ENCODE data around the gene TEX52.

The TEX52 gene

DNA sequence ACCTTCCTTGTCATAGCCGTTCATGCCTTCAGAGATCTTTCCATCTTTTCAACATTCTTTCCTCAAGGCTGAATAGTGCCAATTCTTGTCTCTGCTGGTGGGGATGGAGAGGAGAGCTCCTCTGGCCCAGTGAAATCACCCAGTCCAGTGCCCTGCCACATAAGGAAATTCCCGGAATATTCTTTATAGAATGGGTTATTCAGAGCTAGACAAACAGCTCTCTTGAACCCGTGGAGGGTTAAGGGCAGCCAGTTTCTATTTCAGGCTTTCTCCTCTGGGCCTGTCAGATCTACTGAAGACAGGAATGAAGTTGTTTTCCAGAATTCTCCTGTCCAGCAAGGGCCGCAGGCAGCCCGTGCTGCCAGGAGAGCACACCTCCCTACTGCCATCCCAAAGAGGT is 13.9 kb downstream of the TEX52 start:
- Histone ChIP-seq H3K9me3 (ENCODE audit: control insufficient read depth, low read depth, low read length) (no peaks in the 10 kb centered on the region), H3K27me3 (ENCODE audit: control insufficient read depth, insufficient read depth, low read length) (no peaks in the 10 kb centered on the region), H3K9ac (ENCODE audit: low read length) (no peak overlapping the region), H3K27ac (ENCODE audit: low read length) (no peak overlapping the region), H3K4me1 (ENCODE audit: control insufficient read depth, low read depth, low read length) (no peaks in the 10 kb centered on the region), H3K36me3 (ENCODE audit: control insufficient read depth, low read depth, low read length) (no peaks in the 10 kb centered on the region), H3K4me3 (ENCODE audit: low read length) (no peak overlapping the region)

DNA sequence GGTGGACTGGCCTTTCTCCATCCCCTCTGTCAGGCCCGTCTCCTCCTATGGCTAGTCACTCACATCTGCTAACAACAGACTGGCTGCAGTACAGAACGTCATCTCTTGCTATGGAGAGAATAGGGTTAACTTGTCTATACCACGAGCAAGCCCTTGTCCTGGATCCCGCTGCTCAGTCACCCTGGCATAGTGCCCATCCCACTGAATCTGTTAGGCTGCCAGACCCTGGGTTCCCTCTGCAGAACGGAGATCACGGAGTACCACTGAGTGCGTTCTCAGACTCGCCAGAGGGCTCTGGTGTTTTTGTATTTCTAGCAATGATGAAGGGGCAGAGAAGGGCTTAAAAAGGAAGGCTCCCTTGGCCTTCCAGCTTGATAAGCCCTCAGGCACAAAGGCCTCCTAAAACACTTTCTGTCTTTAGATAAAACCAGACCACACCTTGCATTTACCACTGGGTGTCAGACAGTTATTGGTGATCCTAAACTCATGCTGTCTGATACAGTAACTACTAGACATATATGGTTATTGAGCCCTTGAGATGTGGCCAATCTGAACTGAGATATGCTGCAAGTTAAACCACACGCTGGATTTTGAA is 15.7 kb downstream of the TEX52 start:
- Histone ChIP-seq H3K9me3 (ENCODE audit: control insufficient read depth, low read depth, low read length) (no peaks in the 10 kb centered on the region), H3K4me1 (ENCODE audit: control insufficient read depth, low read depth, low read length) (no peaks in the 10 kb centered on the region), H3K27ac (ENCODE audit: low read length) (no peak overlapping the region), H3K4me3 (ENCODE audit: low read length) (no peak overlapping the region), H3K36me3 (ENCODE audit: control insufficient read depth, low read depth, low read length) (no peaks in the 10 kb centered on the region), H3K27me3 (ENCODE audit: control insufficient read depth, insufficient read depth, low read length) (no peaks in the 10 kb centered on the region), H3K9ac (ENCODE audit: low read length) (no peak overlapping the region)

DNA sequence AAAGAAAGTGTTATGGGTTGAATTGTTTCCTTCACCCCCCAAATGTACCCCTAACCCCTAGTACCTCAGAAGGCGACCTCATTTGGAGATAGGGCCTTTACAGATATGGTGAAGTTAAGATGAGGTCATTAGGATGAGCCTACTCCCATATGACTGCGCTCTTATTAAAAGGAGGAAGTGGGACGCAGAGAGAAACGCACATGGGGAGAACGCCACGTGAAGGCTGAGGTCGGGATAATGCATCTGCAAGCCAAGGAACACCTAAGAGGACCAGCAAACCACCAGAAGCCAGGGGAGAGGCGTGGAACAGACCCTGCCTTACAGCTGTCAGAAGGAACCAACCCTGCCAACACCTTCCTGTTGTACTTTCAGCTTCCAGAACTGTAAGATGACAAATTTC is 20.3 kb downstream of the TEX52 start:
- H3K36me3 ChIP-seq (ENCODE audit: control insufficient read depth, low read depth, low read length), result no peaks in the 10 kb centered on the region
- no peak overlapping the region for H3K4me3 ChIP-seq (ENCODE audit: low read length)
- H3K27ac ChIP-seq (ENCODE audit: low read length), result no peak overlapping the region
- no peaks in the 10 kb centered on the region for H3K27me3 ChIP-seq (ENCODE audit: control insufficient read depth, insufficient read depth, low read length)
- H3K9me3 ChIP-seq (ENCODE audit: control insufficient read depth, low read depth, low read length), result no peaks in the 10 kb centered on the region
- peaks cover 10% of the 10 kb centered on the region for H3K4me1 ChIP-seq (ENCODE audit: control insufficient read depth, low read depth, low read length)
- no peak overlapping the region for H3K9ac ChIP-seq (ENCODE audit: low read length)

DNA sequence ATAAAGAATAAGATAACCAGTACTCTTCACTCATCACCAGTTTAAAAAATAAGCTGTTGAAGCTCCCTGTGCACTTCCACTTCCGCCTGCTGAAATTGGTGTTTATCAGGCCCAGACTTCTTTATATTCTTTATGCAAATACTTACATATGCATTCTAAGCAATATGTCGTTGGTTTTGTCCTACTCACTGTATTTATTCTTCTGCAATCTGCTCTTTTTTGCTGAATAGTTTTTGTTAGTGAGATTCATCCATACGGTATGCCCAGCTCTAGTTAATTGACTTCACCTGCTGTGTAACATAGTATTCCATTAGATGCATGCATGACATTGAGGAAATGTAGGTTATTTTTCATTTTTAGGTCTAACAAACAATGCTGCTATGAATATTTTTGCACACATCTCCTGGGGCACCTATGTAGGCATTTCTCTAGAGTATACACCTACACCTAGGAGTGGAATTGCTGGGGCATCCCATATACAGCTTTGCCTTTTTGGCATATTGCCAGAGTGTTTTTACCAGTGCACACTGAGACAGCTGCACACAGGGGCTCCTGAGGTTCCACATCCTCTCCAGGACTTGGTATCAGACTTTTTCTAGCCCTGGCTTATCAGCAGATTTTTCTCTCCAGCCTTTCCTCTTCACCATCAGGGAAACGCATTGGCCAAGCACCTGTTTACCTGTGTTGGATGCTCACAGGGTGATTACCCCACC is 21.0 kb downstream of the TEX52 start:
- Histone ChIP-seq H3K36me3 (ENCODE audit: control insufficient read depth, low read depth, low read length) (no peaks in the 10 kb centered on the region), H3K9me3 (ENCODE audit: control insufficient read depth, low read depth, low read length) (no peaks in the 10 kb centered on the region), H3K9ac (ENCODE audit: low read length) (no peak overlapping the region), H3K4me1 (ENCODE audit: control insufficient read depth, low read depth, low read length) (peaks cover 10% of the 10 kb centered on the region), H3K27ac (ENCODE audit: low read length) (no peak overlapping the region), H3K27me3 (ENCODE audit: control insufficient read depth, insufficient read depth, low read length) (no peaks in the 10 kb centered on the region), H3K4me3 (ENCODE audit: low read length) (no peak overlapping the region)

DNA sequence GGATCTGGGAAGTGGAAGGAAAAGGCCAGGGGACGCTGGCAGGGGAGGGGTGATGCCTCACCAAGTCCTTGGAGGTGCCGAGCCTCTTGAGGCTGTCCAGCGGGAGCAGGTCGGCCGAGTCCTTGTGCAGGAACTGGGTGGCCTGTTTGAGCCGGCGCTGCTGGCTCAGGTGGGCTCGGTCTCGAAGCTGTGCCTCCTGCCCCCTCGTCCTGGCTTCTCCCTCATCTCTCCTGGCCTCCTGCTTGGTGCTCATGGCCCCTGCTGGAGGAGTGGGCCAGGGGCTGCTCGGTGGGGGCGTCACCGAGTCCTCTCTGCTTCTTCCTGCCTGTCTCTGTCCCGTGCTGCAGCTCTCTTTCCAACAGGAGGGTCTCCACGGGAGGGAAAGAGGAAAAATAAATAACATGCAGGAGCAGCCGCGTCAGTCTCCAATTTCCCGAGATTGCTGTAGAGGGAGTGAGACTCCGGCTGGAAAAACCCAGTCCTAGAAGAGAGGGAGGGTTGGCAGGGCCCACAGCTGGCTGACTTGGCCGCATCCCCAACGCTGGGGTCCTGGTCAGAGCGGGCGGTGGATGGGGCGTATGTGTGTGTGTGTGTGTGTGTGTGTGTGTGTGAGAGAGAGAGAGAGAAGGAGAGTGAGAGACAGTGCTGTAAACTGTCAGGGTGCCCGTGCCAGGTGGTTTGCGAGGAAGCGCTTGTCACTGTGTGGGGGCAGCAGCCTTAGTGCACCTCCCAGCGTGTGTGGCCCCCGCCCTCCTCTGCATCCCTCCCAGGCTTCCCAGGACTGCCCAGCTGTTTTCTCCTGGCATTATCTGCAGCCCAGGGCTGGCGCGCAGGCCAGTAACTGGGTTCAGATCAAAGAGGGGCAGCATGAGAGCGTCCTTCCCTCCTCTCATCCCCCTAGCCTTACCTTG is 22.0 kb downstream of the TEX52 start, which contains the start of gene NRIP2:
NRIP2 (minus strand) TSS at position 455 of the 911 bp plus-strand sequence; CDS start at position 403, 52 bp downstream.
- Histone ChIP-seq H3K4me1 (ENCODE audit: control insufficient read depth, low read depth, low read length) (peaks cover 10% of the 10 kb centered on the region), H3K4me3 (ENCODE audit: low read length) (peak within 1 kb of the TSS; percentile 11), H3K9me3 (ENCODE audit: control insufficient read depth, low read depth, low read length) (no peaks in the 10 kb centered on the region), H3K36me3 (ENCODE audit: control insufficient read depth, low read depth, low read length) (no peaks in the 10 kb centered on the region), H3K9ac (ENCODE audit: low read length) (no peak within 1 kb of the TSS), H3K27ac (ENCODE audit: low read length) (no peak within 1 kb of the TSS), H3K27me3 (ENCODE audit: control insufficient read depth, insufficient read depth, low read length) (no peaks in the 10 kb centered on the region)

DNA sequence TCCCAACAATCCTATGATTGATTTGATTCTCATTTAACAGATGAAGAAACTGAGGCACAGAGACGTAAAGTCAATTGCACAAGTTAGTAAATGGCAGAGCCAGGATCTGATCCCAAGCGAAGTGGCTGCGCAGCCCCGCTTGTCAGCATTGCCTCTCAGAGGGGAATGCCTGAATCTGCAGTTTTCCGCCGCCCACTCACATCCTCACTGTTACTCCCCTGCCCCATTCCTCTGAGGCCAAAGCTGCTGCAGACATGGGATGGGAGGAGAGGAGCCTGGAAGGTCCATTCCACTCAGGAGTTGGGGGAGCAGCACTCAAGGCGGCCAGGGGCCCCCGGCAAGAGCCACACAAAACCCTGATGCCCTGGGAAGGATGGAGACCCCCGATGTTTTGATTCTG is 23.0 kb downstream of the TEX52 start:
- H3K9me3 ChIP-seq (ENCODE audit: control insufficient read depth, low read depth, low read length), result no peaks in the 10 kb centered on the region
- H3K4me1 ChIP-seq (ENCODE audit: control insufficient read depth, low read depth, low read length), result peaks cover 10% of the 10 kb centered on the region
- H3K27me3 ChIP-seq (ENCODE audit: control insufficient read depth, insufficient read depth, low read length), result no peaks in the 10 kb centered on the region
- H3K4me3 ChIP-seq (ENCODE audit: low read length), result no peak overlapping the region
- H3K9ac ChIP-seq (ENCODE audit: low read length), result no peak overlapping the region
- H3K27ac ChIP-seq (ENCODE audit: low read length), result no peak overlapping the region
- H3K36me3 ChIP-seq (ENCODE audit: control insufficient read depth, low read depth, low read length), result no peaks in the 10 kb centered on the region

DNA sequence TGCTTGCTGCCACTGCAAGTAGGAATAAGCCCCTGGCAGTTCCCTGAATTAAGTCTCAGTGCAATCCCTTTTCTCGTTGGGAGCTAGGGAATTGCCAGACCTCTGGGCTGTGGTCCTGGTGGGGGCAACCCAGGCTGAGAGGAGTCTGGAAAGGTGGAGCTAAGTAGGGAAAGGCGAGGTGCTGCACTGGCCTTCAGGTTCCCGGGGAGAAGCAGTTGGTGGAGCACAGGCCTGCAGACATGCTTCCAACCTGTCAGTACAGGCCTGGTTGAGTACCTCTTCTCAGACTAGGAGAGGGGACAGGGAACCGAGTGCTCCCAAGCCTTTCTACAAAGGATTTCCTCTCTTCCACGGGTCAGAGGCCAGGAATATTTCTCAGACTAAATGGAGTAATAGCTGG is 23.5 kb downstream of the TEX52 start:
- no peak overlapping the region for H3K4me3 ChIP-seq (ENCODE audit: low read length)
- no peaks in the 10 kb centered on the region for H3K36me3 ChIP-seq (ENCODE audit: control insufficient read depth, low read depth, low read length)
- H3K9me3 ChIP-seq (ENCODE audit: control insufficient read depth, low read depth, low read length), result no peaks in the 10 kb centered on the region
- H3K9ac ChIP-seq (ENCODE audit: low read length), result no peak overlapping the region
- H3K27me3 ChIP-seq (ENCODE audit: control insufficient read depth, insufficient read depth, low read length), result no peaks in the 10 kb centered on the region
- H3K27ac ChIP-seq (ENCODE audit: low read length), result no peak overlapping the region
- peaks cover 10% of the 10 kb centered on the region for H3K4me1 ChIP-seq (ENCODE audit: control insufficient read depth, low read depth, low read length)

DNA sequence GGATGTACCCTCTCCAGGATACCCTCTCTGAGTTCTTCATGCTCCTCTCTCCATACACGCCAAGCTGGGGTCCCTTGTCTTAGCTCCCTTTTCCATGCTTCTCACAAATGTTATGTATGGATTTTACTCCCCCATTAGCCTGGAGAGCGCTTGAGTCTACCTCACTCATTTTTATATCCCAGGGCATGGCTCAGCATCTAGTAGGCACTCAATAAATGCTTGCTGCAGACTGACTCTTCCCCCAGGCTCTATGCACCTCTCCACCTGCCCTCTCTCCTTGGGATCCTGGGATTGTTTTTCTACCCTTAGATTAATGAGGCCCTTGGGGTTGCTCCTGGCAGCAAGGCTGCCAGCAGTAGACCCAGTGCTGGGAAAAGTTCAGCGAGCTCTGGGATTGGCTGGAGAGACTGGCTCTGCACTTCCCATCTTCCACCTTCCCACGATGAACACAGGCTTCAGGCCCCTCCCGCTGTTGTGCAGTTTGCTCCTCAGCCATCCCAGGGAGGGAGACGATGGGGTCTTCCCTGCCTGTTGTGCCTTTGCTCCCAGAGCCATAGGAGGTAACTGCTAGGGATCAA is 24.2 kb downstream of the TEX52 start:
- no peak overlapping the region for H3K4me3 ChIP-seq (ENCODE audit: low read length)
- H3K4me1 ChIP-seq (ENCODE audit: control insufficient read depth, low read depth, low read length), result peaks cover 10% of the 10 kb centered on the region
- H3K27me3 ChIP-seq (ENCODE audit: control insufficient read depth, insufficient read depth, low read length), result no peaks in the 10 kb centered on the region
- H3K36me3 ChIP-seq (ENCODE audit: control insufficient read depth, low read depth, low read length), result peaks cover 7% of the 10 kb centered on the region
- H3K9me3 ChIP-seq (ENCODE audit: control insufficient read depth, low read depth, low read length), result no peaks in the 10 kb centered on the region
- H3K9ac ChIP-seq (ENCODE audit: low read length), result no peak overlapping the region
- H3K27ac ChIP-seq (ENCODE audit: low read length), result no peak overlapping the region

DNA sequence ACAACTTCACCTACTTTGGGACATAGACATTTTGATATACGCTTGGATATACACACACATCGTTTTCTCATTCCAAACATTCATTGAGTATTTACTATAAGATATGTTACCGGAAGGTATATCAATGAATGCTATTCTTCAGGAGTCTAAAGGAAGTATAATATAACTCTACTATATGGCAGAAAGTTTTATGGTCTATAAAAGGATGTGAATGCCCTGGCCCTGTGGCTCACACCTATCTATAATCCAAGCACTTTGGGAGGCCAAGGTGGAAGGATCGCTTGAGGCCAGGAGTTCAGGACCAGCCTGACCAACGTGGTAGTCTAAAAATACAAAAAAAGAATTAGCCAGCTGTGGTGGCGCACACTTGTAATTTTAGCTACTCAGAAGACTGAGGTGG is 27.6 kb downstream of the TEX52 start:
- peaks cover 21% of the 10 kb centered on the region for H3K36me3 ChIP-seq (ENCODE audit: control insufficient read depth, low read depth, low read length)
- peaks cover 18% of the 10 kb centered on the region for H3K4me1 ChIP-seq (ENCODE audit: control insufficient read depth, low read depth, low read length)

DNA sequence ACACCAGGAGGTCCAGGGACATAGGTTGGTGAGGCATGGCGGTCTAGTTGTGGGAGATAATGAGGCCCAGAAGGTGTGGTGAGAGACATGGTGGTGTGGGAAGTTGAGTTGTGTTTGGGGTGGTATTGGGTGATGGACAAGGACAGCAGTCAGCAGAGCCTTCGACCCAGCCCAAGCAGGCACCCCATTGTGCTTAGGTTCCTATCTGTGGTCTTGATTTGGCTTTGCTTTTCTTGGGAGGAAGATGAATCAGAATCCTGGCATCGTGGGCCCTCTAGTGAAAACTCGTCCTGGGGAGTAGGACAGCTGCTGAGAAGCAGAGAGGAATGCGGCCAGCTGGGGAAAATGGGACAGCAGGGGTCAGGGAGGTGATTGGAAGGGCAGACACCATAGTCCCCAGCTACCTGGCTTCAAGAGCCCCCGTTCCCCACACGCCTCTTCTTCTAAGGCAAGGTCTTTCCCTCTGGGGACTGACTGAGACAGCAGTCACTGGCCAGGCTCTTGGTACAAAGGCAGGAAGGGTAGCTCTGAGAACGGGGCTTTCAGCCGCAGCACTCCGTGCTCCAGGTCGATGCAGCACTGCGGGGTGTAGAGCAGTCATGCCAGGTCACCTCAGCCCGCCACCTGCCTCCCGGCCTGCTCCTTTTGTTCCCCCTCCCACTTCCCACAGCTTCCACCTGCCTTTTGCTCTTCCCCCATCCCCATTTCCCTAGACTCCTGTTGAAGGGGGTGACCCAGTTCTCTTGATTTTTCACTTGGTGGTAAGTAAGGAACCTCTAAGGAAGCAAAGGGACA is 29.9 kb downstream of the TEX52 start:
- Histone ChIP-seq H3K9ac (ENCODE audit: low read length) (no peak overlapping the region), H3K27me3 (ENCODE audit: control insufficient read depth, insufficient read depth, low read length) (no peaks in the 10 kb centered on the region), H3K27ac (ENCODE audit: low read length) (no peak overlapping the region), H3K9me3 (ENCODE audit: control insufficient read depth, low read depth, low read length) (no peaks in the 10 kb centered on the region), H3K36me3 (ENCODE audit: control insufficient read depth, low read depth, low read length) (peaks cover 38% of the 10 kb centered on the region), H3K4me1 (ENCODE audit: control insufficient read depth, low read depth, low read length) (peaks cover 18% of the 10 kb centered on the region), H3K4me3 (ENCODE audit: low read length) (no peak overlapping the region)

More for the DNA sequence above, 27.6 kb downstream of the TEX52 start:
- Histone ChIP-seq H3K9me3 (ENCODE audit: control insufficient read depth, low read depth, low read length) (no peaks in the 10 kb centered on the region), H3K27ac (ENCODE audit: low read length) (no peak overlapping the region), H3K27me3 (ENCODE audit: control insufficient read depth, insufficient read depth, low read length) (no peaks in the 10 kb centered on the region), H3K9ac (ENCODE audit: low read length) (no peak overlapping the region), H3K4me3 (ENCODE audit: low read length) (no peak overlapping the region)

DNA sequence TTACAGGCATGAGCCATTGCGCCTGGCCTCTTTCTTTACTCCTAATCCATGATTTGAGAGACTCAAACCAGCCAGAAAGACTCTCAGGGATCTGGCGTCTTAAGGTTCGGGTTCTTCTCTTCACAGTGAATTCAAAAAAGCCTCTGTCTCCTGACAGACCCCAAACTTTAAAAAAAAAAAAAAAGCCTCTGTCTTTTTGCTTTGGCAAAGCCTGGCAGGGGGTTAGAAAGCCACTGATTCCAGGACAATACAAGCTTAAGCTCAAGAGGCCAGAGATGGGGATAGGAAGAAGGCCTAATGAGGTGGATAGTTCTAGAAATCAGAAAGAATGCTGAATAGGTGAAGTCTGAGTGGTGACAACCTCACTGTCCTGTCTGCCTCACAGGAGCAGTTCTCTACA is 30.8 kb downstream of the TEX52 start:
- H3K27me3 ChIP-seq (ENCODE audit: control insufficient read depth, insufficient read depth, low read length), result no peaks in the 10 kb centered on the region
- H3K9ac ChIP-seq (ENCODE audit: low read length), result no peak overlapping the region
- H3K36me3 ChIP-seq (ENCODE audit: control insufficient read depth, low read depth, low read length), result peaks cover 45% of the 10 kb centered on the region
- no peak overlapping the region for H3K4me3 ChIP-seq (ENCODE audit: low read length)
- H3K9me3 ChIP-seq (ENCODE audit: control insufficient read depth, low read depth, low read length), result no peaks in the 10 kb centered on the region
- no peak overlapping the region for H3K27ac ChIP-seq (ENCODE audit: low read length)
- H3K4me1 ChIP-seq (ENCODE audit: control insufficient read depth, low read depth, low read length), result peaks cover 18% of the 10 kb centered on the region

All from iPS-18a (cell line).